Activated T-cell treated with anti-CD3 and anti-CD28 coated beads, Interleukin-2, amount 50 U/mL, for 24 hours (primary cell): ENCODE data around the gene GBA2.

Source experiments
- DNase-seq: peaks from one replicate; pipeline ENCODE4 v3.0.0-alpha.2; 2020
- H3K27ac Mint-ChIP-seq: 2 replicates; pipeline ENCODE4 v1.8.0; 2020; ENCODE audit warnings: mild to moderate bottlenecking, mixed read lengths
- H3K27me3 Mint-ChIP-seq: 2 replicates; pipeline ENCODE4 v1.8.0; 2020; ENCODE audit warnings: mixed read lengths
- H3K36me3 Mint-ChIP-seq: 2 replicates; pipeline ENCODE4 v1.8.0; 2020; ENCODE audit warnings: low read depth, mixed read lengths
- H3K4me1 Mint-ChIP-seq: 2 replicates; pipeline ENCODE4 v1.8.0; 2020; ENCODE audit warnings: low read depth, mixed read lengths
- H3K4me3 Mint-ChIP-seq: 2 replicates; pipeline ENCODE4 v1.8.0; 2020; ENCODE audit warnings: mild to moderate bottlenecking, moderate library complexity, mixed read lengths
- H3K9me3 Mint-ChIP-seq: 2 replicates; pipeline ENCODE4 v1.8.0; 2020; ENCODE audit warnings: mixed read lengths

Gene GBA2

GRCh38 chr9:35748858-35749514 lies at the start of gene GBA2, which contains the start of gene RGP1:
Gene GBA2 (minus strand): TSS chr9:35749228. CDS start chr9:35748704, 524 bp downstream.
Gene RGP1 (plus strand): TSS chr9:35749287. CDS start chr9:35749756, 469 bp downstream.
- Mint-ChIP-seq H3K27me3 (no peaks in the 10 kb centered on the region), H3K36me3 (peaks cover 83% of the 10 kb centered on the region), H3K27ac (peak within 1 kb of the TSS; percentile 93), H3K4me1 (peaks cover 43% of the 10 kb centered on the region), H3K9me3 (no peaks in the 10 kb centered on the region), H3K4me3 (peak within 1 kb of the TSS; percentile 91)
- DNase-seq = peak; percentile 86

GRCh38 chr9:35797311-35798109 lies 48.5 kb upstream of the GBA2 start:
- no peaks in the 10 kb centered on the region for H3K27me3 Mint-ChIP-seq
- no peak overlapping the region for H3K4me3 Mint-ChIP-seq
- no peak for DNase-seq
- peaks cover 27% of the 10 kb centered on the region for H3K4me1 Mint-ChIP-seq
- no peaks in the 10 kb centered on the region for H3K9me3 Mint-ChIP-seq
- peak overlapping the region; percentile 48 for H3K27ac Mint-ChIP-seq
- peaks cover 41% of the 10 kb centered on the region for H3K36me3 Mint-ChIP-seq

GRCh38 chr9:35795695-35796094 lies 46.7 kb upstream of the GBA2 start:
- Mint-ChIP-seq H3K27ac (no peak overlapping the region), H3K27me3 (no peaks in the 10 kb centered on the region), H3K4me3 (no peak overlapping the region), H3K9me3 (no peaks in the 10 kb centered on the region), H3K4me1 (peaks cover 27% of the 10 kb centered on the region), H3K36me3 (peaks cover 28% of the 10 kb centered on the region)
- DNase-seq = no peak

GRCh38 chr9:35793461-35793860 lies 44.4 kb upstream of the GBA2 start:
- Mint-ChIP-seq H3K4me3 (no peak overlapping the region), H3K4me1 (peaks cover 20% of the 10 kb centered on the region), H3K36me3 (peaks cover 28% of the 10 kb centered on the region), H3K9me3 (no peaks in the 10 kb centered on the region), H3K27ac (peak overlapping the region; percentile 42), H3K27me3 (no peaks in the 10 kb centered on the region)
- no peak for DNase-seq

GRCh38 chr9:35792826-35793225 lies 43.8 kb upstream of the GBA2 start:
- Mint-ChIP-seq H3K27me3 (no peaks in the 10 kb centered on the region), H3K9me3 (no peaks in the 10 kb centered on the region), H3K27ac (no peak overlapping the region), H3K4me3 (no peak overlapping the region), H3K36me3 (peaks cover 32% of the 10 kb centered on the region), H3K4me1 (peaks cover 15% of the 10 kb centered on the region)
- DNase-seq = no peak

DNA sequence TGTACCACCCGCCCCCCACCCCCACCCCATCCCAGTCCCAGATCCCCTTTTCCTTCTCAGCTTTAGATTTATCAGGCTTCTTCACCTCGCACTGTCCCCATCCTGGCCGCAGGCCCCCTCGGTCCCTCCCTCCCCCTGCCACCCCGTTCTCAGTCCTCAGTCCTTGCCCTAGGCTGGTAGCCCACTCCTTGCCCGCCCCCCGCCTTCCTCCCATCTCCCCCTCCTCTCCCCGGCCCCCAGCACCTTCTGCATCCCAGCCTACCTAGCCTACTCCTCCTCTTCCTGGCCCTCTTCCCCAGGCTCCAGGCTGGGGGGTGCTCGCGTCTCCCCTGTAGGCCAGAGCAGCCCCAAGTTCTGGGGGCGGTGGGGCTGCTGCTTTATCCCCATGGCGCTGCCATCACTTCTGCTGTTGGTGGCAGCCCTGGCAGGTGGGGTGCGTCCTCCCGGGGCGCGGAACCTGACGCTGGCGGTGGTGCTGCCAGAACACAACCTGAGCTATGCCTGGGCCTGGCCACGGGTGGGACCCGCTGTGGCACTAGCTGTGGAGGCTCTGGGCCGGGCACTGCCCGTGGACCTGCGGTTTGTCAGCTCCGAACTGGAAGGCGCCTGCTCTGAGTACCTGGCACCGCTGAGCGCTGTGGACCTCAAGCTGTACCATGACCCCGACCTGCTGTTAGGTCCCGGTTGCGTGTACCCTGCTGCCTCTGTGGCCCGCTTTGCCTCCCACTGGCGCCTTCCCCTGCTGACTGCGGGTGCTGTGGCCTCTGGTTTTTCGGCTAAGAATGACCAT lies 43.2 kb upstream of the GBA2 start:
- peaks cover 38% of the 10 kb centered on the region for H3K36me3 Mint-ChIP-seq
- H3K9me3 Mint-ChIP-seq = no peaks in the 10 kb centered on the region
- H3K4me1 Mint-ChIP-seq = peaks cover 9% of the 10 kb centered on the region
- no peak for DNase-seq
- no peak overlapping the region for H3K27ac Mint-ChIP-seq
- no peak overlapping the region for H3K4me3 Mint-ChIP-seq
- no peaks in the 10 kb centered on the region for H3K27me3 Mint-ChIP-seq

GRCh38 chr9:35791297-35791921 lies 42.4 kb upstream of the GBA2 start, which contains the start of gene NPR2:
Gene NPR2 (plus strand): TSS chr9:35791591. CDS start chr9:35792409, 818 bp downstream.
- peaks cover 6% of the 10 kb centered on the region for H3K4me1 Mint-ChIP-seq
- no peaks in the 10 kb centered on the region for H3K9me3 Mint-ChIP-seq
- H3K27ac Mint-ChIP-seq = no peak within 1 kb of the TSS
- H3K36me3 Mint-ChIP-seq = peaks cover 43% of the 10 kb centered on the region
- no peaks in the 10 kb centered on the region for H3K27me3 Mint-ChIP-seq
- H3K4me3 Mint-ChIP-seq = no peak within 1 kb of the TSS
- DNase-seq = no peak

GRCh38 chr9:35790385-35791296 lies 41.6 kb upstream of the GBA2 start:
- Mint-ChIP-seq H3K4me3 (no peak overlapping the region), H3K27me3 (no peaks in the 10 kb centered on the region), H3K36me3 (peaks cover 51% of the 10 kb centered on the region), H3K9me3 (no peaks in the 10 kb centered on the region), H3K4me1 (peaks cover 6% of the 10 kb centered on the region), H3K27ac (no peak overlapping the region)
- DNase-seq = peak; percentile 61

GRCh38 chr9:35790025-35790384 lies 41.0 kb upstream of the GBA2 start:
- H3K36me3 Mint-ChIP-seq = peaks cover 52% of the 10 kb centered on the region
- H3K27ac Mint-ChIP-seq = no peak overlapping the region
- no peak for DNase-seq
- H3K27me3 Mint-ChIP-seq = no peaks in the 10 kb centered on the region
- H3K4me3 Mint-ChIP-seq = no peak overlapping the region
- no peaks in the 10 kb centered on the region for H3K9me3 Mint-ChIP-seq
- H3K4me1 Mint-ChIP-seq = peaks cover 6% of the 10 kb centered on the region

DNA sequence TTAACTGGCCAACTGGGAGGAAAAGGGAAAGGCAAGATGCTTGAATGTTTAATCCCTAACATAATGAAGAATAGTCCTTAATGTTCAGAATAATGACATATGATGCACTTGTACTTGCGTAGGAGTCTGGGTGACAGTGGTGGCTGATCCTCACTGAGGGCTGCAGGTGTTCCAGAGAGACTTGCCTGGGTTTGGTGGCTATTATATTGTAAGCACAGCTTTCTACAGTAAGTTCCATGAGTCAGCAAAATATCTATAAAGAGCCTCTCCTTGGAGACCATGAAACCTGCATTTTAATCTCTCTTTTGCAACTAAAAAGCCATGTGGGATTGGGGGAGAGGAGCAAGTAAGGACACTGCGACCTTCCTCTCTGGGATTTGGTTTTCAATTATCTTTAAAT lies 40.5 kb upstream of the GBA2 start:
- Mint-ChIP-seq H3K27me3 (no peaks in the 10 kb centered on the region), H3K9me3 (no peaks in the 10 kb centered on the region), H3K4me1 (peaks cover 6% of the 10 kb centered on the region), H3K4me3 (no peak overlapping the region), H3K27ac (no peak overlapping the region), H3K36me3 (peaks cover 57% of the 10 kb centered on the region)
- DNase-seq = no peak

DNA sequence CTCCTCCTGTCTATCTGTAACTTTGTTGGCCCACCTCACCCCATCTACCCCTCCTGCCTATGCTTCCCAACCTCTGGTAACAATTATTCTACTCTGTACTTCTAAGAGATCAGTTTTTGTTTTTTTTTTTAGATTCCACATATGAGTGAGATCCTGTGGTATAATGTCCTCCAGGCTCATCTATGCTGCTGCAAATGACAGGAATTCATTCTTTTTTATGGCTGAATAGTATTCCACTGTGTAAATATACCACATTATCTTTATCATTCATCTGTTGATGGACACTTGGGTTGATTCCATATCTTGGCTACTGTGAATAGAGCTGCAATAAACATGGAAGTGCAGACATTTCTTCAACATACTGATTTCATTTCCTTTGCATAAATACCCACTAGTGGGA lies 34.4 kb upstream of the GBA2 start:
- Mint-ChIP-seq H3K27me3 (no peaks in the 10 kb centered on the region), H3K36me3 (peaks cover 53% of the 10 kb centered on the region), H3K4me3 (no peak overlapping the region), H3K4me1 (no peaks in the 10 kb centered on the region), H3K9me3 (no peaks in the 10 kb centered on the region), H3K27ac (no peak overlapping the region)
- no peak for DNase-seq

GRCh38 chr9:35781066-35781465 lies 32.0 kb upstream of the GBA2 start:
- H3K36me3 Mint-ChIP-seq = peaks cover 40% of the 10 kb centered on the region
- no peak for DNase-seq
- H3K27ac Mint-ChIP-seq = no peak overlapping the region
- H3K4me3 Mint-ChIP-seq = no peak overlapping the region
- H3K9me3 Mint-ChIP-seq = no peaks in the 10 kb centered on the region
- no peaks in the 10 kb centered on the region for H3K27me3 Mint-ChIP-seq
- no peaks in the 10 kb centered on the region for H3K4me1 Mint-ChIP-seq

DNA sequence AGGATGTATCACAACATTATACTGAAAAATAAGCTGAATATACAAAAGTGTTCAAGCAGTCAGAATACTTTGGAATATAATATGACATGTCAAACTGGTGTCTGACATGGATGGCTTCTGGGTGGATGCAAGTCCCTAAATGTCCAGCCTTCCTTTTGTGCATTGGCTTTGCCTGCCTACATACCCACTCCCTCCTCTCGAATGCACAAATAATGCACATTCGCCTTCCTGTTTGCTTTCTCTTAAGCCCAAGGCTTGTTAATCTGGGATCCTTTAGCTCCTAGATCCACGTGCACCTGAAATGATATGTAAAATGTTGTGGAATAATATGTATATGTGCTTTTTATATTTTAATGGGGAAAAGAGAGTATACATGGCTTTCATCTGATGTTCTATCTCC lies 29.5 kb upstream of the GBA2 start:
- peaks cover 4% of the 10 kb centered on the region for H3K4me1 Mint-ChIP-seq
- no peak overlapping the region for H3K4me3 Mint-ChIP-seq
- H3K27me3 Mint-ChIP-seq = no peaks in the 10 kb centered on the region
- no peaks in the 10 kb centered on the region for H3K9me3 Mint-ChIP-seq
- H3K36me3 Mint-ChIP-seq = peaks cover 31% of the 10 kb centered on the region
- no peak overlapping the region for H3K27ac Mint-ChIP-seq
- DNase-seq = no peak
